Esophagus (tissue), 2 donors: ENCODE measurements around the gene LSAMP. TPM values are rescaled to one million over a fixed set of nuclear protein-coding genes. Genes with fewer than 3 reads are reported as not detected.

Source experiments
- H3K27ac ChIP-seq, 2 donors: one replicate each; pipeline ENCODE4 v1.5.1; 2013; ENCODE audit warnings: low read depth in 2 of 2, mild to moderate bottlenecking in 2 of 2, inconsistent platforms in 1 of 2, low read length in 1 of 2, moderate library complexity in 1 of 2
- H3K27me3 ChIP-seq, 2 donors: one replicate each; pipeline ENCODE4 v1.6.1; 2013; ENCODE audit warnings: low read length in 2 of 2, control low read depth in 1 of 2, mild to moderate bottlenecking in 1 of 2; ENCODE audit not compliant: insufficient read depth in 2 of 2, control insufficient read depth in 1 of 2
- H3K36me3 ChIP-seq, 2 donors: one replicate each; pipeline ENCODE4 v1.6.1; 2013; ENCODE audit warnings: low read length in 1 of 2; ENCODE audit not compliant: control insufficient read depth in 2 of 2, insufficient read depth in 2 of 2
- H3K4me1 ChIP-seq, 2 donors: one replicate each; pipeline ENCODE4 v1.6.1; 2013; ENCODE audit warnings: low read length in 1 of 2; ENCODE audit not compliant: control insufficient read depth in 2 of 2, insufficient read depth in 2 of 2
- H3K4me3 ChIP-seq, 2 donors: one replicate each; pipeline ENCODE4 v1.5.1; 2013; ENCODE audit warnings: low read length in 2 of 2, mild to moderate bottlenecking in 2 of 2, low read depth in 1 of 2, moderate library complexity in 1 of 2
- H3K9me3 ChIP-seq, 2 donors: one replicate each; pipeline ENCODE4 v1.6.1; 2013; ENCODE audit warnings: mild to moderate bottlenecking in 2 of 2, low read depth in 1 of 2, low read length in 1 of 2, moderate library complexity in 1 of 2; ENCODE audit not compliant: control insufficient read depth in 2 of 2, insufficient read depth in 1 of 2
- WGBS, 2 donors: extraction: QIAGEN DNeasy Blood & Tissue Kit; methylation state at CpG; one replicate each; pipeline ENCODE4 v1.1.7; 2013; 5-methylcytosine and 5-hydroxymethylcytosine counted together
- polyA plus RNA-seq, 2 donors: library from polyadenylated mRNA; stranded (reverse); fragments of 200-250 nt; gene quantifications; one replicate each; pipeline ENCODE4 v1.2.3, GENCODE V29; 2013
- donor health status: healthy with polysubstance abuse.
- donor health status: Bipolar disorder and iron deficiency.

Gene LSAMP
- polyA plus RNA-seq, 2 donors: 0.10 to 0.16 TPM

- Histone ChIP-seq H3K4me1 (no peaks in the 10 kb centered on the region), H3K27ac (no peak overlapping the region), H3K9me3 (no peaks in the 10 kb centered on the region), H3K4me3 (no peak overlapping the region), H3K36me3 (no peaks in the 10 kb centered on the region), H3K27me3 (peaks cover 0 to 2% of the 10 kb centered on the region in 2 donors)
These were observed 103.4 kb downstream of the LSAMP start for GRCh38 chr3:116341899-116342298.

- Histone ChIP-seq H3K4me3 (no peak overlapping the region), H3K36me3 (no peaks in the 10 kb centered on the region), H3K9me3 (no peaks in the 10 kb centered on the region), H3K27me3 (peaks cover 0 to 2% of the 10 kb centered on the region in 2 donors), H3K27ac (no peak overlapping the region), H3K4me1 (no peaks in the 10 kb centered on the region)
- 80 to 82% methylated on average over 2 of the region's 2 CpGs for WGBS, 2 donors
These were observed 103.9 kb downstream of the LSAMP start for GRCh38 chr3:116341381-116341780.

GRCh38 chr3:116340680-116341216, 104.5 kb downstream of the LSAMP start:
- H3K4me3 ChIP-seq: no peak overlapping the region
- no peaks in the 10 kb centered on the region for H3K36me3 ChIP-seq
- WGBS, 2 donors: 61 to 76% methylated on average over 1 of the region's 1 CpG
- H3K4me1 ChIP-seq: no peaks in the 10 kb centered on the region
- H3K9me3 ChIP-seq: no peaks in the 10 kb centered on the region
- no peak overlapping the region for H3K27ac ChIP-seq
- peaks cover 0 to 2% of the 10 kb centered on the region in 2 donors for H3K27me3 ChIP-seq

- peaks cover 0 to 2% of the 10 kb centered on the region in 2 donors for H3K27me3 ChIP-seq
- H3K36me3 ChIP-seq: no peaks in the 10 kb centered on the region
- H3K27ac ChIP-seq: no peak overlapping the region
- 42 to 45% methylated on average over 4 of the region's 4 CpGs for WGBS, 2 donors
- H3K9me3 ChIP-seq: no peaks in the 10 kb centered on the region
- H3K4me3 ChIP-seq: no peak overlapping the region
- H3K4me1 ChIP-seq: no peaks in the 10 kb centered on the region
These were observed 105.8 kb downstream of the LSAMP start for GRCh38 chr3:116339441-116340028.

GRCh38 chr3:116338713-116339112, 106.6 kb downstream of the LSAMP start:
- Histone ChIP-seq H3K27me3 (peaks cover 0 to 2% of the 10 kb centered on the region in 2 donors), H3K9me3 (no peaks in the 10 kb centered on the region), H3K4me1 (no peaks in the 10 kb centered on the region), H3K36me3 (no peaks in the 10 kb centered on the region), H3K4me3 (no peak overlapping the region), H3K27ac (no peak overlapping the region)
- 39 to 51% methylated on average over 3 of the region's 3 CpGs for WGBS, 2 donors

- Histone ChIP-seq H3K4me1 (no peaks in the 10 kb centered on the region), H3K27me3 (peaks cover 0 to 2% of the 10 kb centered on the region in 2 donors), H3K27ac (no peak overlapping the region), H3K9me3 (no peaks in the 10 kb centered on the region), H3K4me3 (no peak overlapping the region), H3K36me3 (no peaks in the 10 kb centered on the region)
- 50 to 68% methylated on average over 1 of the region's 1 CpG for WGBS, 2 donors
These were observed 108.1 kb downstream of the LSAMP start for GRCh38 chr3:116337229-116337628.

- 61 to 82% methylated on average over 1 of the region's 1 CpG for WGBS, 2 donors
- Histone ChIP-seq H3K4me3 (no peak overlapping the region), H3K27ac (no peak overlapping the region), H3K36me3 (no peaks in the 10 kb centered on the region), H3K27me3 (no peaks in the 10 kb centered on the region), H3K4me1 (no peaks in the 10 kb centered on the region), H3K9me3 (peaks cover 0 to 2% of the 10 kb centered on the region in 2 donors)
These were observed 113.9 kb downstream of the LSAMP start for GRCh38 chr3:116331380-116331779.

- Histone ChIP-seq H3K36me3 (no peaks in the 10 kb centered on the region), H3K4me1 (no peaks in the 10 kb centered on the region), H3K9me3 (no peaks in the 10 kb centered on the region), H3K27me3 (no peaks in the 10 kb centered on the region), H3K4me3 (no peak overlapping the region), H3K27ac (no peak overlapping the region)
- WGBS, 2 donors: 80 to 83% methylated on average over 2 of the region's 2 CpGs
These were observed 122.4 kb downstream of the LSAMP start for GRCh38 chr3:116322750-116323375.

- H3K4me1 ChIP-seq: peaks cover 0 to under 1% of the 10 kb centered on the region in 2 donors
- WGBS, 2 donors: 78 to 91% methylated on average over 1 of the region's 1 CpG
- H3K27me3 ChIP-seq: no peaks in the 10 kb centered on the region
- H3K36me3 ChIP-seq: no peaks in the 10 kb centered on the region
- H3K27ac ChIP-seq: no peak overlapping the region
- no peak overlapping the region for H3K4me3 ChIP-seq
- no peaks in the 10 kb centered on the region for H3K9me3 ChIP-seq
These were observed 126.9 kb downstream of the LSAMP start for GRCh38 chr3:116318370-116318769.

GRCh38 chr3:116316771-116317170, 128.5 kb downstream of the LSAMP start:
- Histone ChIP-seq H3K36me3 (no peaks in the 10 kb centered on the region), H3K4me1 (peaks cover 0 to 4% of the 10 kb centered on the region in 2 donors), H3K27me3 (no peaks in the 10 kb centered on the region), H3K9me3 (no peaks in the 10 kb centered on the region), H3K27ac (no peak overlapping the region), H3K4me3 (no peak overlapping the region)
- 86 to 94% methylated on average over 3 of the region's 3 CpGs for WGBS, 2 donors
